IPS DF 4.7 (cell line): ENCODE measurements around the gene NPLOC4.
"Not testable (repeated sequence)": the region's sequence is repeated elsewhere in the genome, so short reads cannot be mapped to it uniquely, and the experiment has no call there.

Experiments
- DNase-seq: peaks from one replicate; pipeline ENCODE4 v3.0.0-alpha.2; 2013; ENCODE audit warnings: low spot score; ENCODE audit errors: extremely low read depth

The NPLOC4 gene

GRCh38 chr17:81535480-81536298 is 101.2 kb downstream of the NPLOC4 start:
- DNase-seq: no peak

GRCh38 chr17:81535007-81535328 is 101.9 kb downstream of the NPLOC4 start:
- no peak for DNase-seq

- DNase-seq: no peak
These were observed 102.5 kb downstream of the NPLOC4 start for GRCh38 chr17:81534157-81535006.

- no peak for DNase-seq
These were observed 103.4 kb downstream of the NPLOC4 start for GRCh38 chr17:81533339-81534141.

- DNase-seq: no peak
These were observed 104.2 kb downstream of the NPLOC4 start for GRCh38 chr17:81532490-81533287.

- not testable (repeated sequence) for DNase-seq
These were observed 104.9 kb downstream of the NPLOC4 start for GRCh38 chr17:81531998-81532404.

GRCh38 chr17:81531013-81531412 is 105.9 kb downstream of the NPLOC4 start:
- DNase-seq: not testable (repeated sequence)

- no peak for DNase-seq
These were observed 107.5 kb downstream of the NPLOC4 start for GRCh38 chr17:81529437-81529803.

GRCh38 chr17:81528651-81529436 is 108.1 kb downstream of the NPLOC4 start:
- no peak for DNase-seq

GRCh38 chr17:81528384-81528650 is 108.6 kb downstream of the NPLOC4 start:
- DNase-seq: no peak

- DNase-seq: no peak
These were observed 109.1 kb downstream of the NPLOC4 start, which contains the start of gene FSCN2 for GRCh38 chr17:81527591-81528383. Gene FSCN2 (plus strand): TSS chr17:81528377. CDS start chr17:81528532, 155 bp downstream.

GRCh38 chr17:81526662-81527571 is 110.0 kb downstream of the NPLOC4 start:
- no peak for DNase-seq

- no peak for DNase-seq
These were observed 112.1 kb downstream of the NPLOC4 start for GRCh38 chr17:81524865-81525159.

- no peak for DNase-seq
These were observed 112.7 kb downstream of the NPLOC4 start for GRCh38 chr17:81524039-81524864.

- DNase-seq: no peak
These were observed 113.4 kb downstream of the NPLOC4 start for GRCh38 chr17:81523402-81524038.

- DNase-seq: no peak
These were observed 114.2 kb downstream of the NPLOC4 start for GRCh38 chr17:81522491-81523401.
